ENCODE measurements around the gene ARHGAP10.
"Not testable (repeated sequence)": the region's sequence is repeated elsewhere in the genome, so short reads cannot be mapped to it uniquely, and the experiment has no call there.

Gene ARHGAP10

GRCh38 chr4:148075438-148075837 lies 343.6 kb downstream of the ARHGAP10 start:
- no peak for DNase-seq

GRCh38 chr4:148076964-148077363 lies 345.1 kb downstream of the ARHGAP10 start:
- no peak for DNase-seq

- no peak for DNase-seq
Measured at GRCh38 chr4:148077581-148077980, 345.7 kb downstream of the ARHGAP10 start.

GRCh38 chr4:148078061-148078460 lies 346.2 kb downstream of the ARHGAP10 start:
- DNase-seq, result no peak

- no peak for DNase-seq
Measured at GRCh38 chr4:148079961-148080360, 348.1 kb downstream of the ARHGAP10 start.

GRCh38 chr4:148081267-148081666 lies 349.4 kb downstream of the ARHGAP10 start:
- DNase-seq, result no peak

- DNase-seq, result no peak
Measured at GRCh38 chr4:148081745-148082144, 349.9 kb downstream of the ARHGAP10 start.

GRCh38 chr4:148083073-148083472 lies 351.2 kb downstream of the ARHGAP10 start:
- not testable (repeated sequence) for DNase-seq

- DNase-seq, result no peak
Measured at GRCh38 chr4:148089624-148090023, 357.7 kb downstream of the ARHGAP10 start.

- DNase-seq, result no peak
Measured at GRCh38 chr4:148090029-148090428, 358.1 kb downstream of the ARHGAP10 start.

- DNase-seq, result no peak
Measured at GRCh38 chr4:148090503-148091476, 358.9 kb downstream of the ARHGAP10 start.

GRCh38 chr4:148091896-148092295 lies 360.0 kb downstream of the ARHGAP10 start:
- DNase-seq, result no peak

- DNase-seq, result no peak
Measured at GRCh38 chr4:148092316-148093014, 360.6 kb downstream of the ARHGAP10 start.

GRCh38 chr4:148093065-148093464 lies 361.2 kb downstream of the ARHGAP10 start:
- DNase-seq, result no peak

GRCh38 chr4:148094149-148094548 lies 362.3 kb downstream of the ARHGAP10 start:
- no peak for DNase-seq

- no peak for DNase-seq
Measured at GRCh38 chr4:148095346-148095923, 363.5 kb downstream of the ARHGAP10 start.

- no peak for DNase-seq
Measured at GRCh38 chr4:148097801-148098200, 365.9 kb downstream of the ARHGAP10 start.

- no peak for DNase-seq
Measured at GRCh38 chr4:148101235-148101634, 369.3 kb downstream of the ARHGAP10 start.

- DNase-seq, result no peak
Measured at GRCh38 chr4:148101790-148102189, 369.9 kb downstream of the ARHGAP10 start.

GRCh38 chr4:148103597-148104355 lies 371.9 kb downstream of the ARHGAP10 start:
- no peak for DNase-seq

- DNase-seq, result no peak
Measured at GRCh38 chr4:148108766-148109165, 376.9 kb downstream of the ARHGAP10 start.

GRCh38 chr4:148109216-148109615 lies 377.3 kb downstream of the ARHGAP10 start:
- DNase-seq, result no peak

- no peak for DNase-seq
Measured at GRCh38 chr4:148110169-148110568, 378.3 kb downstream of the ARHGAP10 start.

Data from central memory CD4-positive, alpha-beta T cell (primary cell).